HCT116 (cell line): Measurements from ENCODE around the gene ALPP. TPM values are rescaled to one million over a fixed set of nuclear protein-coding genes. Genes with fewer than 3 reads are reported as not detected.

Source experiments
- ATAC-seq: fragments of 200-7000 bp; cut with Tn5 transposase; 2 replicates; pipeline ENCODE4 v1.9.1; 2020; ENCODE audit warnings: mild to moderate bottlenecking, moderate library complexity
- BruUV-seq: library from RNA; stranded (reverse); fragments of 400-500 nt; replicated peaks from 2 replicates; lab custom pipeline; 2021; lab: Mats Ljungman, UMichigan
- CTCF ChIA-PET: fragments of 300-600 bp; sonication (Branson Sonifier 250); formaldehyde crosslinking; loops from one replicate; lab custom pipeline; 2021; ENCODE audit warnings: antibody characterized with exemption; lab: Charles Lee
- POLR2A ChIA-PET: fragments of 300-600, 350-600 bp; sonication (Branson Sonifier 250); formaldehyde crosslinking; loops from one replicate; lab custom pipeline; 2021; ENCODE audit warnings: antibody characterized with exemption; lab: Charles Lee
- RAD21 ChIA-PET, 2 experiments: fragments of 300-600 bp; sonication (Branson Sonifier 250); formaldehyde crosslinking; loops; one replicate each; lab custom pipeline; 2023; ENCODE audit warnings: low total read pairs in 2 of 2; ENCODE audit not compliant: uncharacterized antibody in 2 of 2, unreplicated experiment in 2 of 2, low non-redundant PET in 1 of 2; lab: Charles Lee
- DNase-seq: peaks from one replicate; pipeline ENCODE4 v3.0.0-alpha.2; 2010; ENCODE audit warnings: low read depth, low spot score
- H2AFZ ChIP-seq: fragments of 200-600 bp; shearing (Covaris generic), sonication (generic); 2 replicates; pipeline ENCODE4 v1.6.1; 2017; ENCODE audit warnings: low read depth, mixed run types, mixed read lengths, antibody characterized with exemption, low read length; ENCODE audit not compliant: poor library complexity, severe bottlenecking
- H3K27ac ChIP-seq: 2 replicates; pipeline ENCODE4 v1.5.1; 2012; ENCODE audit warnings: low read depth, low read length
- H3K27me3 ChIP-seq: fragments of 200-600 bp; sonication (generic); 2 replicates; pipeline ENCODE4 v1.6.1; 2016; ENCODE audit warnings: mixed run types, low read length, mixed read lengths; ENCODE audit not compliant: insufficient read depth
- H3K36me3 ChIP-seq, 2 experiments: fragments of 200-500 bp in 1 of 2; fragments of 200-600 bp in 1 of 2; sonication (Bioruptor generic) in 1 of 2; sonication (generic) in 1 of 2; 2 replicates each; pipeline versions ENCODE4 v1.5.1 to v1.6.1; 2014 to 2016; ENCODE audit warnings: low read length in 2 of 2, inconsistent platforms in 1 of 2, mixed read lengths in 1 of 2, mixed run types in 1 of 2; ENCODE audit not compliant: insufficient read depth in 2 of 2, control insufficient read depth in 1 of 2
- H3K4me1 ChIP-seq, 2 experiments: fragments of 200-600 bp in 1 of 2; sonication (generic) in 1 of 2; 2 replicates each; pipeline versions ENCODE4 v1.5.1 to v1.6.1; 2012 to 2017; ENCODE audit warnings: low read length in 2 of 2, inconsistent platforms in 1 of 2, mild to moderate bottlenecking in 1 of 2, mixed read lengths in 1 of 2, mixed run types in 1 of 2, moderate library complexity in 1 of 2; ENCODE audit not compliant: insufficient read depth in 2 of 2, control insufficient read depth in 1 of 2
- H3K4me2 ChIP-seq: fragments of 200-600 bp; sonication (generic); 2 replicates; pipeline ENCODE4 v1.6.1; 2017; ENCODE audit warnings: mixed run types, low read length, mixed read lengths
- H3K4me3 ChIP-seq, 2 experiments: fragments of 200-600 bp in 1 of 2; sonication (generic) in 1 of 2; replicated peaks in 1 of 2; 2 replicates each; pipeline ENCODE4 v1.5.1; 2011 to 2016; ENCODE audit warnings: low read length in 2 of 2, control low read depth in 1 of 2, low read depth in 1 of 2, mild to moderate bottlenecking in 1 of 2, mixed read lengths in 1 of 2, mixed run types in 1 of 2
- H3K79me2 ChIP-seq: fragments of 200-600 bp; sonication (generic); 2 replicates; pipeline ENCODE4 v1.6.1; 2017; ENCODE audit warnings: mild to moderate bottlenecking, mixed run types, low read length, moderate library complexity, mixed read lengths; ENCODE audit not compliant: insufficient read depth
- H3K9ac ChIP-seq: fragments of 200-600 bp; sonication (generic); 2 replicates; pipeline ENCODE4 v1.6.1; 2016; ENCODE audit warnings: low read length, mixed read lengths
- H3K9me2 ChIP-seq: fragments of 200-600 bp; sonication (generic), shearing (Covaris generic); 2 replicates; pipeline ENCODE4 v1.6.1; 2017; ENCODE audit warnings: mixed run types, mild to moderate bottlenecking, moderate library complexity; ENCODE audit not compliant: insufficient read depth
- H3K9me3 ChIP-seq, 2 experiments: fragments of 200-500 bp in 1 of 2; fragments of 200-600 bp in 1 of 2; sonication (Bioruptor generic) in 1 of 2; sonication (generic) in 1 of 2; 2 replicates each; pipeline ENCODE4 v1.6.1; 2014 to 2017; ENCODE audit warnings: low read length in 2 of 2, mixed read lengths in 2 of 2, inconsistent platforms in 1 of 2, low read depth in 1 of 2, mild to moderate bottlenecking in 1 of 2, mixed run types in 1 of 2, moderate library complexity in 1 of 2; ENCODE audit not compliant: control insufficient read depth in 1 of 2, insufficient read depth in 1 of 2
- H4K20me1 ChIP-seq: fragments of 200-600 bp; sonication (generic), shearing (Covaris generic); 2 replicates; pipeline ENCODE4 v1.6.1; 2017; ENCODE audit warnings: mixed run types, mild to moderate bottlenecking, moderate library complexity; ENCODE audit not compliant: insufficient read depth
- ATF3 ChIP-seq: IDR thresholded peaks from 2 replicates; pipeline ENCODE4 v1.6.1; 2012
- CBX3 ChIP-seq: IDR thresholded peaks from 2 replicates; pipeline ENCODE4 v1.6.1; 2012; ENCODE audit warnings: low read depth
- CEBPB ChIP-seq: IDR thresholded peaks from 2 replicates; pipeline ENCODE4 v1.6.1; 2012; ENCODE audit warnings: low read depth
- EGR1 ChIP-seq: IDR thresholded peaks from 2 replicates; pipeline ENCODE4 v1.6.1; 2012; ENCODE audit warnings: low read depth
- ELF1 ChIP-seq: IDR thresholded peaks from 2 replicates; pipeline ENCODE4 v1.6.1; 2012; ENCODE audit warnings: low read depth, borderline replicate concordance
- EZH2phosphoT487 ChIP-seq: fragments of 200-600 bp; IDR thresholded peaks from 2 replicates; pipeline ENCODE4 v1.6.1; 2018; ENCODE audit warnings: antibody characterized with exemption, borderline replicate concordance
- FOSL1 ChIP-seq: IDR thresholded peaks from 2 replicates; pipeline ENCODE4 v1.6.1; 2012; ENCODE audit warnings: low read depth
- JUND ChIP-seq: IDR thresholded peaks from 2 replicates; pipeline ENCODE4 v1.6.1; 2012
- POLR2AphosphoS5 ChIP-seq: IDR thresholded peaks from 2 replicates; pipeline ENCODE4 v1.6.1; 2011; ENCODE audit warnings: mild to moderate bottlenecking, low read depth, low read length, moderate library complexity
- RAD21 ChIP-seq: IDR thresholded peaks from 2 replicates; pipeline ENCODE4 v1.6.1; 2012; ENCODE audit warnings: low read depth, mild to moderate bottlenecking
- REST ChIP-seq: IDR thresholded peaks from 2 replicates; pipeline ENCODE4 v1.6.1; 2012; ENCODE audit warnings: low read depth
- intact Hi-C: fragments of 100-400 bp; cut with micrococcal nuclease; formaldehyde crosslinking; loops from 2 replicates; pipeline ENCODE4 v1.10.0; 2022
- total RNA-seq: library from RNA; stranded (reverse); gene quantifications from one replicate; pipeline ENCODE4 v1.2.1, GENCODE V29; 2021; ENCODE audit not compliant: unreplicated experiment

ALPP gene
- total RNA-seq, 1 experiment from 2014 or later = 0.34 TPM

- ChIA-PET RAD21 (no interaction called here), CTCF (no interaction called here), POLR2A (no interaction called here)
- Histone ChIP-seq H3K79me2 (no peaks in the 10 kb centered on the region), H3K4me1 (peaks cover 5 to 27% of the 10 kb centered on the region in 2 experiments; a peak in 3 of 4 replicates), H4K20me1 (no peaks in the 10 kb centered on the region), H3K27ac (no peak overlapping the region), H3K9me3 (no peaks in the 10 kb centered on the region), H3K4me3 (no peak overlapping the region), H2AFZ (no peak overlapping the region), H3K27me3 (no peaks in the 10 kb centered on the region), H3K9ac (no peak overlapping the region), H3K4me2 (no peak overlapping the region), H3K36me3 (no peaks in the 10 kb centered on the region), H3K9me2 (no peaks in the 10 kb centered on the region)
- no TSS peak for BruUV-seq
- intact Hi-C loops = no loop called here
- DNase-seq (no peak), ATAC-seq (no peak)
- TF ChIP-seq CBX3 = no peak
- no peak for TF ChIP-seq JUND
- TF ChIP-seq POLR2AphosphoS5 = no peak
- no peak for TF ChIP-seq REST
- no peak for TF ChIP-seq RAD21
- no peak for TF ChIP-seq CEBPB
- no peak for TF ChIP-seq EGR1
- TF ChIP-seq ELF1 = no peak
- TF ChIP-seq ATF3 = no peak
- TF ChIP-seq FOSL1 = no peak
- TF ChIP-seq EZH2phosphoT487 = no peak
Measured at GRCh38 chr2:232417489-232417888, 38.9 kb downstream of the ALPP start.
